ENCODE measurements around the gene METAP1D. TPM values are rescaled to one million over a fixed set of nuclear protein-coding genes. Genes with fewer than 3 reads are reported as not detected.

METAP1D gene
- total RNA-seq, 1 donor from 2014 or later, result 6.7 TPM

DNA sequence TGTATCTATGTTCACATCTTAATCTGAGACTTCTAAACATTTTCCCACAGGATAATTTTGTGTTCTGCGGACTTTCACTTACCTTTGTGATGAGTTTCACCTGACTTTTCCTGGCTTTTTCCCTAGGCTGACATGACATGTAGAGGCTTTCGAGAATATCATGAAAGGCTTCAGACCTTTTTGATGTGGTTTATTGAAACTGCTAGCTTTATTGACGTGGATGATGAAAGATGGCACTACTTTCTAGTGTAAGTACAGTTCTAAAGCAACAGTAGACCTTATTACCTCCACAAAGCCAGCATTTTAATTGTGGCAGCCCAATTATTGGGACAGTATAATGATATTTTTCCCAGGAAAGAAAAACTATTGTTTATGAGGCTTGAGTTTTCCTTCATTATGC is 34.1 kb upstream of the METAP1D start:
- TF ChIP-seq, protein P1, sequence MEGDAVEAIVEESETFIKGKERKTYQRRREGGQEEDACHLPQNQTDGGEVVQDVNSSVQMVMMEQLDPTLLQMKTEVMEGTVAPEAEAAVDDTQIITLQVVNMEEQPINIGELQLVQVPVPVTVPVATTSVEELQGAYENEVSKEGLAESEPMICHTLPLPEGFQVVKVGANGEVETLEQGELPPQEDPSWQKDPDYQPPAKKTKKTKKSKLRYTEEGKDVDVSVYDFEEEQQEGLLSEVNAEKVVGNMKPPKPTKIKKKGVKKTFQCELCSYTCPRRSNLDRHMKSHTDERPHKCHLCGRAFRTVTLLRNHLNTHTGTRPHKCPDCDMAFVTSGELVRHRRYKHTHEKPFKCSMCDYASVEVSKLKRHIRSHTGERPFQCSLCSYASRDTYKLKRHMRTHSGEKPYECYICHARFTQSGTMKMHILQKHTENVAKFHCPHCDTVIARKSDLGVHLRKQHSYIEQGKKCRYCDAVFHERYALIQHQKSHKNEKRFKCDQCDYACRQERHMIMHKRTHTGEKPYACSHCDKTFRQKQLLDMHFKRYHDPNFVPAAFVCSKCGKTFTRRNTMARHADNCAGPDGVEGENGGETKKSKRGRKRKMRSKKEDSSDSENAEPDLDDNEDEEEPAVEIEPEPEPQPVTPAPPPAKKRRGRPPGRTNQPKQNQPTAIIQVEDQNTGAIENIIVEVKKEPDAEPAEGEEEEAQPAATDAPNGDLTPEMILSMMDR (IDR thresholded peaks at IDR 0.05; ENCODE audit: borderline replicate concordance), result no peak
- intact Hi-C loops (cut with micrococcal nuclease), result no loop called here
- Histone ChIP-seq H3K36me3 (peaks cover 38% of the 10 kb centered on the region), H3K4me3 (no peak overlapping the region), H3K9me3 (replicated peaks) (no peaks in the 10 kb centered on the region), H3K27ac (replicated peaks) (no peak overlapping the region), H3K27me3 (ENCODE audit: low read depth) (no peaks in the 10 kb centered on the region), H3K4me1 (peaks cover 5% of the 10 kb centered on the region)
- DNase-seq, result no peak

DNA sequence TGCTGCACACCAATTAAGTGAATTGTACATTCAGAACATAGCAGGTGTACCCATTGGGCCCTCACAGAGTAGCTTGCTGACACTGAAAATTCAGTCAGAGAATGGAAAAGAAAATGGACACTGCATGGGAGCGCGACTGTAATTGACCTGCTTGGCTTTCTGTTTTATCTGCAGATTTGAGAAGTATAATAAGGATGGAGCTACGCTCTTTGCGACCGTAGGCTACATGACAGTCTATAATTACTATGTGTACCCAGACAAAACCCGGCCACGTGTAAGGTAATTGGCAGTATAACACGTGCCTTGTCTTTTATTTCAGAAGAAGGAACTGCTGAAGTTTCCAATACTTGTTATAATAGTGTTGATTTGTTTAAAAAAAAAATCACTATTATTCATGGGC is 33.5 kb upstream of the METAP1D start:
- H3K27me3 ChIP-seq (ENCODE audit: low read depth), result no peaks in the 10 kb centered on the region
- no peaks in the 10 kb centered on the region for H3K4me1 ChIP-seq
- no peaks in the 10 kb centered on the region for H3K9me3 ChIP-seq (replicated peaks)
- no peak for DNase-seq
- no peak overlapping the region for H3K4me3 ChIP-seq
- TF ChIP-seq, protein P1 (IDR thresholded peaks at IDR 0.05; ENCODE audit: borderline replicate concordance), result no peak
- no peak overlapping the region for H3K27ac ChIP-seq (replicated peaks)
- peaks cover 43% of the 10 kb centered on the region for H3K36me3 ChIP-seq
- intact Hi-C loops (cut with micrococcal nuclease), result no loop called here

DNA sequence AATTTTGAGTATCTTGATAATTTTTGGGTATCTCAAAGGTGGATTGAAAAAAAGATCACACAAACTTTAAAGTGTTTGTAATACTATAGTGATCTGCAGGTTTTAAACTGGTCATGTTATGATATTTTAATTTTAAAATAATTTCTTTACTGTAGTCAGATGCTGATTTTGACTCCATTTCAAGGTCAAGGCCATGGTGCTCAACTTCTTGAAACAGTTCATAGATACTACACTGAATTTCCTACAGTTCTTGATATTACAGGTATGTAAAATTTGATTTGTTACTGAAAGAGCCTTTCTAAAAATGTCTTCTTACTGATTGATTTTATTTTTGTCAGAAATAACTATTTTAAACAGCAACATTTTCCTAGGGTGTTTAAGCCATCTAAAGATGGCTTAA is 33.1 kb upstream of the METAP1D start:
- Histone ChIP-seq H3K4me3 (no peak overlapping the region), H3K27ac (replicated peaks) (no peak overlapping the region), H3K4me1 (no peaks in the 10 kb centered on the region), H3K36me3 (peaks cover 48% of the 10 kb centered on the region), H3K27me3 (ENCODE audit: low read depth) (no peaks in the 10 kb centered on the region), H3K9me3 (replicated peaks) (no peaks in the 10 kb centered on the region)
- DNase-seq, result no peak
- intact Hi-C loops (cut with micrococcal nuclease), result no loop called here
- TF ChIP-seq, protein P1 (IDR thresholded peaks at IDR 0.05; ENCODE audit: borderline replicate concordance), result no peak

DNA sequence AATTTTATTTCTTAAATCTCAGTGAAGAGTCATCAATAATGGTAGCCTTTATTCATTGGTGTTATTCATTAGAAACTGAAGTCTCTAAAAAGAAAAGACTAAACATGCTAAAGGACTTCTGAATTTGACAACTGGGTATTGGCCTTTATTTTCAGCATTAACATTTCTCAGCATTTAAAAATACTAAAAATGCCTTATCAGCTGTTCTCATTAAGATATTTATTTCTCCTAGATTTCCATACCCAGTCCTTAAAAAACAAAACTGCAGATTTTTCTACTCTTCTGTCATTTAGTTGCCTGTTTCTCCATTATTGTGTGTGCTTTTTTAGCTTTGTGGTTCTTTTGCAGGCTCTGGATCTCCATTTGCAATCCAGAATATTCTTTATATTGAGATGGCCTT is 31.2 kb upstream of the METAP1D start:
- intact Hi-C loops (cut with micrococcal nuclease), result no loop called here
- no peak overlapping the region for H3K27ac ChIP-seq (replicated peaks)
- H3K27me3 ChIP-seq (ENCODE audit: low read depth), result no peaks in the 10 kb centered on the region
- TF ChIP-seq, protein P1 (IDR thresholded peaks at IDR 0.05; ENCODE audit: borderline replicate concordance), result no peak
- H3K36me3 ChIP-seq, result peaks cover 51% of the 10 kb centered on the region
- DNase-seq, result no peak
- H3K4me1 ChIP-seq, result peaks cover 5% of the 10 kb centered on the region
- no peak overlapping the region for H3K4me3 ChIP-seq
- no peaks in the 10 kb centered on the region for H3K9me3 ChIP-seq (replicated peaks)

DNA sequence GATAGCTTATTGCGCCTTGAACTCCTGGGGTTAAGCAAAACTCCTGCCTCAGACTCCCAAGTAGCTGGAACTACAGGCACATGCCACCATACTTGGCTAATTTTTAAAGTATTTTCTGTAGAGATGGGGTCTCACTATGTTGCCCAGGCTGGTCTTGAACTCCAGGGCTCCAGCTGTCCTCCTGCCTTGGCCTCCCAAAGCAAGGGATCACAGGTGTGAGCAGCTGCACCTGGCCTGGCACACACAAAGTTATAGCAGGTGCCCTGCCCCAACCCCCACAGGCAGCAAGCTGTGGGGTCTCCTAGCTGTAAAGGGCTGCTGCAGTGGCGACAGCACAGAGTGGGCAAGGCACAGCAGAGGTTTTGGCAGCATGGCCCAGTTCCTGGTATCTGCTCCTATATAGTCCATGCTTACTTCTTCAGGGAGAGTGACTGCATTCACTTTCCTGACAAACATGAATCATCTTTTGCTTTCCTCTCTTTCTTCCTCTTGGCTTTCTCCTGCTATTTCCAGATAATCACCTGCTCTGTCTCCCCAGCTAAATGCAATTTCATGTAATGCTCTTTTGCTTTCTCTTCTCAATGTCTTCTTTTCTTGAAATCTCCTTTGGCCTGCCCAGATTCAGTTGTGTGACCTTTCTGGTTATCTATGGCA is 27.3 kb upstream of the METAP1D start:
- intact Hi-C loops (cut with micrococcal nuclease), result no loop called here
- Histone ChIP-seq H3K9me3 (replicated peaks) (no peaks in the 10 kb centered on the region), H3K36me3 (peaks cover 50% of the 10 kb centered on the region), H3K27ac (replicated peaks) (no peak overlapping the region), H3K27me3 (ENCODE audit: low read depth) (no peaks in the 10 kb centered on the region), H3K4me3 (no peak overlapping the region), H3K4me1 (peaks cover 5% of the 10 kb centered on the region)
- TF ChIP-seq, protein P1 (IDR thresholded peaks at IDR 0.05; ENCODE audit: borderline replicate concordance), result no peak
- no peak for DNase-seq
